Lower leg skin (tissue), 3 donors: ENCODE measurements around the gene SZT2.
"Not testable (repeated sequence)": the region's sequence is repeated elsewhere in the genome, so short reads cannot be mapped to it uniquely, and the experiment has no call there.

Source experiments
- POLR2A ChIP-seq, 2 donors: fragments of 450-650 bp; IDR thresholded peaks; one replicate each; pipeline ENCODE4 v1.6.1; 2016 to 2017; ENCODE audit warnings: antibody characterized with exemption in 2 of 2, mild to moderate bottlenecking in 1 of 2, moderate library complexity in 1 of 2
- TF ChIP-seq, protein P1 (sequence below), 3 donors: fragments of 450-650 bp; IDR thresholded peaks; one replicate each; pipeline ENCODE4 v1.5.1; 2016; ENCODE audit warnings: antibody characterized with exemption in 3 of 3, mild to moderate bottlenecking in 3 of 3, moderate library complexity in 2 of 3

DNA sequence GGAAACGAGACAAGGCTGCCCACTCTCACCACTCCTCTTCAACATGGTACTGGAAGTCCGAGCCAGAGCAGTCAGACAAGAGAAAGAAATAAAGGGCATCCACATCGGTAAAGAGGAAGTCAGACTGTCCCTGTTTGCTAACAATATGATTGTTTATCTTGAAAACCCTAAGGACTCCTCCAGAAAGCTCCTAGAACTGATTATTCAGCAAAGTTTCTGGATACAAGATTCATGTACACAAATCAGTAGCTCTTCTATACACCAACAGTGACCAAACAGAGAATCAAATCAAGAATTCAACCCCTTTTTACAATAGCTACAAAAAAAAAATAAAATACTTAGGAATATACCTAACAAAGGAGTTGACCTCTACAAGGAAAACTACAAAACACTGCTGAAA is 68.7 kb downstream of the SZT2 start:
- TF ChIP-seq, protein P1, sequence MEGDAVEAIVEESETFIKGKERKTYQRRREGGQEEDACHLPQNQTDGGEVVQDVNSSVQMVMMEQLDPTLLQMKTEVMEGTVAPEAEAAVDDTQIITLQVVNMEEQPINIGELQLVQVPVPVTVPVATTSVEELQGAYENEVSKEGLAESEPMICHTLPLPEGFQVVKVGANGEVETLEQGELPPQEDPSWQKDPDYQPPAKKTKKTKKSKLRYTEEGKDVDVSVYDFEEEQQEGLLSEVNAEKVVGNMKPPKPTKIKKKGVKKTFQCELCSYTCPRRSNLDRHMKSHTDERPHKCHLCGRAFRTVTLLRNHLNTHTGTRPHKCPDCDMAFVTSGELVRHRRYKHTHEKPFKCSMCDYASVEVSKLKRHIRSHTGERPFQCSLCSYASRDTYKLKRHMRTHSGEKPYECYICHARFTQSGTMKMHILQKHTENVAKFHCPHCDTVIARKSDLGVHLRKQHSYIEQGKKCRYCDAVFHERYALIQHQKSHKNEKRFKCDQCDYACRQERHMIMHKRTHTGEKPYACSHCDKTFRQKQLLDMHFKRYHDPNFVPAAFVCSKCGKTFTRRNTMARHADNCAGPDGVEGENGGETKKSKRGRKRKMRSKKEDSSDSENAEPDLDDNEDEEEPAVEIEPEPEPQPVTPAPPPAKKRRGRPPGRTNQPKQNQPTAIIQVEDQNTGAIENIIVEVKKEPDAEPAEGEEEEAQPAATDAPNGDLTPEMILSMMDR (IDR thresholded peaks at IDR 0.05): not testable (repeated sequence)
- not testable (repeated sequence) for TF ChIP-seq POLR2A (IDR thresholded peaks at IDR 0.05)
